ENCODE data around the gene IFFO2.
"Not testable (repeated sequence)": the region's sequence is repeated elsewhere in the genome, so short reads cannot be mapped to it uniquely, and the experiment has no call there.

IFFO2 gene

DNA sequence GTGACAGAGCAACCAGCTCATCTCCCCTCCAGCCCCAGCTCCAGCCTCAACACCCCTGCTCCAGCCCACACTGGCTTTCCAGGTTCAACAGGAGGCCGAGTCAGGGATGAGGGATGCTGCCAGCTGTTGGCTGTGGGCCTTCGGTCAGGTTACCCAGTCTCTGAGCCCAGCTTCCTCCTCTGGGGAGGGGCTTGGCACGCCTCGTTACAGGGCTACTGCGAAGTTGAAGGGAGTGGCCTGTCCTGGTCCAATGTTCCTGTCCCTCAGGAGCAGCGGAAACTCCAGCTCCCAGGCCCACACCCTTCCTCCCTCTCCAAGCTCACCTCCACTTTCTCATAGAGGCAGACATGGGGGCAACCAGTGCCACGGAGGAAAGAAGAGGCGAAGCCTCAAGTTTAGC is 81.9 kb downstream of the IFFO2 start:
- no peak for DNase-seq (ENCODE audit: low read depth)

DNA sequence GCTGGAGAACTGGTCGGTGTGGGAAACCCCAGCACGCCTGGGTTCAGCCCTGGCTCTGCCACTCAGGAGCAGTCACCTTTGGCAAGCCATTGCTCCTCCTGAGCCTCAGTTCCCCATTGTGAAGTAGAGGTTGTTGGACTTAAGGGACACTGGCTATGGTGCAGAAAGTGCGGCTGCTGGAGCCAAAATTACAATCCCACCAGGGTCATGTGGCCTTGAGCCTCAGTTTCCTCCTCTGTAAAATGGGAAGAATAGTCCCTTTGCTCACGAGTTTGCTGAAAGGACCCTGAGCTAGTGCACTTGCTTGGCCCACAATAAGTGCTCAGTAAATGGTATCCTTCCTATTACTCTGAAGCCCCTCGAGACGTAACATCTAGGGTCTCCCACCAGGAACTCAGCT is 82.4 kb downstream of the IFFO2 start:
- DNase-seq (ENCODE audit: low read depth): no peak

DNA sequence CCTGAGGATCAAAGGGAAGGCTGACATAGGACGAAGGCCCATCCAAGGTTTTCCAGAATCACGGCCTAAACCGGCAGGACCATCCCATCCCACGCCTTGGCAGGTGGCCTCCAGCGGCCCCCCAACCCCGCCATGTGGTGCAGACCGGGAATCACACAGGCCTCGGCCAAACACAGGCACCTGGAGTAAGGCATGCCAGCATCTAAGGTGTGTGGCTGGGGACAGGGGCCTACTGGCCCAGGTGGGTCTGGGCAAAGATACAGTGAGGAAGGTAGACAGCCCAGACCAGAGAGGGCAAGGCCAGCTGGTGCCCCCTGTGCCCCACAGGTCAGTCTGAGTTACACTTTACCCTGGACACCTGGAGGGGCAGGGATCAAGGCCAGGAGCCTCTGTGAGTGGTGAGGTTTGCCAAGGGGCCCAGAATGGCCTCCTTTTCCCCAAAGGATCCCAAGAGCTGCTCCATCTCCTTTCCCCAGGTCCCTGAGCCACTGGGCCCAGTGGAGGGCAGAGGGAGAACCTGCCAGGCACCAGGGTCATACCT is 84.3 kb downstream of the IFFO2 start:
- DNase-seq (ENCODE audit: low read depth): no peak

DNA sequence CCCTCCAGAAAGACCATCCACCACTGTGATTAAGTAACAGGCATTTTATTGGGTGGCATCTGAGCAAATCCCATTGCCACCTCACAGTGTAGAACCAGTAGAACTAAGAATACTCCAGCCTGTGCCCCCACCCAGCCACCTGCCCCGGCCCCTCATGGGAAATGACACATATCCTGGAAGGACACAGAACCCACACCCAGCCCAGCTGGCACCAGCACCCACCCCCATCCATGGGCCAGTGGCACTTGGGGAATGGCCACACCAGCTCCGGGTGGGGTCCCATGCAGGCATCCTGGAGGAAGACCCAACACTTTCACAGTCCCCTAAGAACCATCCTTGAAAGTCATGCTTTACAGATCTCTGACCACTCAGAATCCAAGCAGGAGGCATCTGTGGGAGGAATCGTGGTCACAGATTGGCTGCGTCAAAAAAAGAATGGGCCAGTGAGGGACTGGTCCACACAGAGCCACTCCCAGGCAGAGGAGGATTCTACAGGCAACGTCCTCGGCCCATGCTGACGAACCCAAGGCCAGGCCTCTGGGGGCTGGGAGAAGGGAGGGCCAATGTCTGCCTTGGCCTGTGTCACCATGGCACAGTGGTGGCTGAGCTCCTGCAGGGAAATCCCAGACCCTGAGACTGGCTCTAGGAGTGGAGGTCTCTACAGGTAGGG is 84.9 kb downstream of the IFFO2 start:
- DNase-seq (ENCODE audit: low read depth): no peak

DNA sequence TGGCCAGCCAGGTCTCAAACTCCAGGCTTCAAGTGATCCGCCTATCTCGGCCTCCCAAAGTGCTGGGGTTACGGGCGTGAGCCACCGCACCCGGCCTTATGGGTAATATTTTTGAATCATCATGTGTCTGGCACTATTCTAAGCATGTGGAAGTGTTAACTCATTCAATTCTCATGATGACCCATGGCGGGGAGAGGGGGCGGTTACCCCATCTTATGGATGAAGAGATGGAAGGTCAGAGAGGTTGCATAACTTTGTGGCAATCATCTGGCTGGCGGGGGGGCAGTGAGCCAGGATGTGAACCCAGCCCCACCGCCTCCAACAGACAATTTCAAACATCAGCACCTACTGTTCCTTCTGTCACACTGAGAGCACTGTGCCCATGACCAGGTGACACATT is 85.5 kb downstream of the IFFO2 start:
- DNase-seq (ENCODE audit: low read depth): no peak

DNA sequence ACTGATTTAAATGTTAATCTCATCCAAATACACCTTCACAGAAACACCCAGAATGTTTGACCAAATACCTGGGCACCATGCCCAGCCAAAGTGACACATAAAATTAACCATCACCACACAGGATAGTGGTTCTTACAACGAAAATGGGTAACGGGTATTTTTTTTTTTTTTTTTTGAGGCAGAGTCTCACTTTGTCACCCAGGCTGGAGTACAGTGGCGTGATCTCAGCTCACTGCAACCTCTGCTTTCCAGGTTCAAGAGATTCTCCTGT is 85.9 kb downstream of the IFFO2 start:
- DNase-seq (ENCODE audit: low read depth): not testable (repeated sequence)

DNA sequence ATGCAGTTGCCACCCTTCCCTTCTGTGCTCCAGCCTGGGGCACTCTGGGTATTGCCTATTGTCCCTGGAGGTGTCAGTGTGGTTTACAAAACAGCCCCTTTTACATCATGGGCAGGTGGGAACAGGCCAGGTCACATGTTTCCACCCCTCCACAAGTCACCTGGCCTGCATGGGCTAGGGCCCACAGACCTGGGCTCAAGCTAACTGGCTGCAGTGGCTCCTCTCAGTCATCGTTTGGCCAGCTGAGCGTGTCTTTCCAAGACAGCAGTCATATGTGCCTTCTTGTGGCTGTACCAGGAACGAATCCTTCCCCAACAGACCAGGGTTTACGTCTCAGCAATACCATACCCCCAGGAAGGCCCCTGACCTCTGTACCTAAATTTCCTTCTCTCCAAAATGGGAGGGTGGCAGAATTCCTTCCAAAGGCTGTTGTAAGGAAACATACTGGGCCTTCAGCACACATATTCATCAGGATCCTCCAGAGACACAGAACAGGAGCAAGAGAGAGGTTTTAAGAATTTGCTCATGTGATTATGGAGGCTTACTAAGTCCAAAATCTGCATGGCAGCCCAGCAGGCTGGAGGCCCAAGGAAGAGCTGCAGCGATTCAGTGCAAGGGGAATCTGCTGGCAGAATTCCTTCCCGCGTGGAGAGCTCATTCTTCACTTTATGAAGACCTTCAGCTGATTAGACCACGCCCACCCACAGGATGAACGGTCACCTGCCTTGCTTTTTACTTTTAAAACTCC is 86.5 kb downstream of the IFFO2 start:
- no peak for DNase-seq (ENCODE audit: low read depth)

DNA sequence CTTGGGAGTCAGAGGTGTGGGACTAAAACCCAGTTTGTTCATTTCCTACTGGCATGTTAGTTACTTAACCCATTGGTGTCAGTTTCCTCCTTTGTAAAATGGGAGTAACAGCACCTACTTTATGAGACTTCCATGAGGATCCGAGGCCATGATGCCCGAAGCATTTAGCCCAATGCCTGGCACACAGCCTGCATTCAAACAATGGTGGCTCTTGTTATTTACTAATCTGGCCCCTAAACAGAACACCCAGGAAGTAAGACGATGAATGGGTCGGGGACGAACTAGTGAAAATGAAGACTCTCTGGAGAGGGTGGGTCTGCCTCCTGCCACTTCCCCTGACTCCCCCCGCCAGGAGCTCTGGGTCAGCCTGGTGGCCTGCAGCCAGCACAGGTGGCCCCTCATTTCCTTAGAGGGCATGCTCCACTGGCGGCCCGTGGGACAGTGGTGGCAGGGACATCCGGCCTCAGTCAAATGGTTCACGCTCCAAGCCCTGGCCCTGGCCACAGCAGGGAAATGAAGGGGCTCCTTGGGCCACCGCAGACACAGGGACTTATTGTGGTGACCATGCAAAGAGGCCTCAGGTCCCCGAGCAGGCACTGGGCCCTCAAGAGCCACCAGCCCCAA is 87.6 kb downstream of the IFFO2 start:
- DNase-seq (ENCODE audit: low read depth): no peak

DNA sequence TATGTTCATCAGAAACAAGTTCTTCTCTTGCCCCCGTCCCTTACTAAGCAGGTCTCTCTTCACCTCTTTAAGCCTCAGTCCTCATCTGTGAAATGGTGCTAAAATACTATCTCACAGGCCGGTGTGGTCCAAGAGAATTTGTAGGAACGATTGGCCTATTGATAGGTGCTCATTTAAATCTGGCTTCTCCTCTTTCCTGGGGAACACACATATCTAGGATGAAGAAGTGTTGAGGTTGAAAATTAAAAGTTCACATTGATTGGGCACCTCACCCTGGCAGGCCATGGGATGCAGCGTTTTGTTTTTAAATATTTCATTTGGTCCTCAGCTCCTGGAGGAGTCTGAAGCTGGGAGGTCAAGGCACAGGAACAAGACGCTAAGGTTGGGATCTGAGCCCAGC is 88.1 kb downstream of the IFFO2 start:
- no peak for DNase-seq (ENCODE audit: low read depth)

DNA sequence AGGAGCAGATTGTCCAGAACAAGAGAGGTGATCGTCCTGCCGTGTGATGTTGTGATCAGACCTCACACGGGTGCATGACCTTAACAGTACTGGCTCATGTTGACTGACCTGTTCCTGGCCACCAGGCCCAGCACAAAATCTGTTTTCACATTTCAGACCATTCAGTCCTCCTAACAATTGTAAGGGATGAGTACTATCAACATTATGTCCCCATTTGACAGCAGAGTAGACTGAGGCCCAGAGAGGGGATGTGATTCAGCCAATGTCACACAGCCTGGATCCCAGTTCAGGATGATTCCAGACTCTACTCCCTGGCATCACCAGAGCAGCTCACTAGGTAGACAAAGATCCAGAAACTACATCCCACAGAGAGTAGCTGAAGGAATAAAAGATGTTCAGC is 89.6 kb downstream of the IFFO2 start:
- no peak for DNase-seq (ENCODE audit: low read depth)

DNA sequence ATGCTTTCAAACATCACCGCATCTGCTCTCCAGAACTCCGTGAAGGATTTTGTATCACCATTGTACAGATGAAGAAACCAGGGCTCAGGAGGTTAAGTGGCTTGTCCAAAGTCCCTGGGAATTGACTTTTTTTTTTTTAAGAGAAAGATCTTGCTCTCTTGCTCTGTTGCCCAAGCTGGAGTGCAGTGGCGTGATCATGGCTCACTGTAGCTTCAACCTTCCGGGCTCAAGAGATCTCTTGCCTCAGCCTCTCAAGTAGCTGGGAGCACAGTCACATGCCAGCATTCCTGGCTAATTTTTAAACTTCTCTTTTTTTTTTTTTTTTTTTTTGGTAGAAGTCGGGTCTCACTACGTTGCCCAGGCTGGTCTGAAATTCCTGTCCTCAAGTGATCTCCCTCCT is 90.2 kb downstream of the IFFO2 start:
- no peak for DNase-seq (ENCODE audit: low read depth)

DNA sequence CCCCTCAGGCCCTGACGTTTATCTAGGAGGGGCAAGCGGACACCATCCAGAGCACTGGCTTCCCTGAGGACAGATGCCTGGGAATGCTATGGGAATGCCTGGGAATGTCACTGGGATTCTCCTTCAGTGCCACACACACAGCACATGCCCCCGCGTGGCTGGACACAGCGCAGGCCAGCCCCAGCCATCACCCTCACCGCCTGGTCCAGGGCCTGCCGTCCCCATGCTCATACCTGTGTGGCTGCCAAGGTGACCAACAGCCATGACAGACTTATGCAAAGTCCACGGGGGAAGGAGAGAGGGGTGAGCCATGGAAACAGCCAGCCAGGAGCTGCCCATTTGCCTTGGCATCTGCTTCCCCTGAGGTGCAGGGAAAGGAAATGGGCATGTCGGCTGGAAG is 91.3 kb downstream of the IFFO2 start:
- no peak for DNase-seq (ENCODE audit: low read depth)

DNA sequence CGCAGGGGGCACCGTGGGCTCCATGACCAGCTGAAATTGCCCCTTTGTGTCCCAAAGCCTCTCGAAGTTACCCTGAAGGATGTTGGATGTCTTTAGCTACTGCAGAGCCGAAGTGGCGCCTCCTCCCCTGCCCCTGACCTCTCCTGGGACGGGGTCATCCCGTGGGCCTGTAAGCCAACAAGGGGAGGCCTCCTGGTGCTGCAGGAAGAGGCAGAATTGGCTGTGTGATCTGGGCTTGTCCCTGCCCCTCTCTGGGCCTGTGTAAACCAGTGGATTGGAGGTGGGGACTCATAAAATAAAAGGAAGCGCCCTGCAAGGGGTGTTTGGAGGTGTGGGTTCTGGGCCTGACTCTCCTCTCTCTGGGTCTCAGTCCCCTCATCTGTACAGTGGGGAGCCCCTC is 94.9 kb downstream of the IFFO2 start:
- DNase-seq (ENCODE audit: low read depth): no peak

DNA sequence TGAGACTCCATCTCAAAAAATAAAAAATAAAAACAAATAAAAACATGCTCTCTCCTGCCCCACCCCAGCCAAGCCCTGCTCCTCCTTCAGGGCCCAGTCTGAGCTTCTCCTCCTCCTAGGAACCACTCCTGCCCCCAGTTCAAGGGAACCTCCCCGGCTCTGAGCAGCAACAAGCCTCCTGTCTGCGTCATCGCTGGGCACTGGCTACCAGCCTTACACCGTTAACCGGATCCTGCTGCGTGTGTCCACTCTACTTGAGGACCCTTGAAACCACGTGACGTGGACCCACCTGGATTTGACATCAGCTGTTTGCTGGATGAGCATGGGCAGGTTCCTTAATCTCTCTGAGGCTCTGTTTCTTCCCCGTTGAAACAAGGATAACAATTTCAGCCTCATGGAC is 95.4 kb downstream of the IFFO2 start:
- no peak for DNase-seq (ENCODE audit: low read depth)

DNA sequence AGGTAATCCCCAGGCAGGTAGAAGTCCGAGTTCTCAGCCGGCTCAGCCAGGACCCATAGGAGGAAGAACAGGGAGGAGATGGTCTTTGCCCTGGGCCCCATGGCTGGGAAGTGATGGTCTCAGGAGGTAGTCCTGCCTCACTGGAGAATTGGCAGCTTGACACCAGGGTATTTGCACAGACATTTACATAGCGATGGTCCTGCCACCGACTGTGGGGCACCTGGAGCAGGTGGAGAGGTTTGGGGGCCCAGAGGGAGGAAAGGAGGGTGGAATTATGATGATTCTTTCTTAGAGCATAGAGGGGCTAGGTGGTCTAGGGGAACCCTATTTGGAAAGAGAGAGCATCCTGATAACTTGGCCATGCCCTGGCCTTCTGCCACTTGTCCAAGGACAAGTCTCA is 96.9 kb downstream of the IFFO2 start, which contains the start of gene TAS1R2:
TSS of gene TAS1R2 (minus strand) at position 101 of the 400 bp plus-strand sequence. CDS start at position 101, 0 bp downstream.
- no peak for DNase-seq (ENCODE audit: low read depth)

DNA sequence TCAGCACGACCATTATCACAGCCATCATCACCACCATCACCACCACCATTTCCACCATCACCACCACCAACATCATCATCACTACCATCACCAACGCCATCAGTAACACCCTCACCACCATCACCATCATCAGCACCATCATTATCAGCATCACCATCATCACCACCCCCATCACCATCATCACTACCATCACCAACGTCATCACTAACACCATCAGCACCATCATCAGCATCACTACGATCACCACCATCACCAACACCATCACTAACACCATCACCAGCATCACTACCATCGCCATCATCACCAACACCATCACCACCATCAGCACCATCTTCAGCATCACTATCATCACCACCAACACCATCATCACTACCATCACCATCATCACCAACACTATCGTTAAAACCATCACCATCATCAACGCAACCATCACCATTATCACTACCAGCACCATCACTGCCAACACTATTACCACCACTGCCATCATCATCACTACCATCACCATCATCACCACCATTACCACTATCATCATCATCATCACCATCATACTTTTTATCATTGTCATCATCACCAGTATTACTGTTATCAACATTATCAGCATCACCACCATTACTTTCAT is 98.3 kb downstream of the IFFO2 start:
- DNase-seq (ENCODE audit: low read depth): no peak

DNA sequence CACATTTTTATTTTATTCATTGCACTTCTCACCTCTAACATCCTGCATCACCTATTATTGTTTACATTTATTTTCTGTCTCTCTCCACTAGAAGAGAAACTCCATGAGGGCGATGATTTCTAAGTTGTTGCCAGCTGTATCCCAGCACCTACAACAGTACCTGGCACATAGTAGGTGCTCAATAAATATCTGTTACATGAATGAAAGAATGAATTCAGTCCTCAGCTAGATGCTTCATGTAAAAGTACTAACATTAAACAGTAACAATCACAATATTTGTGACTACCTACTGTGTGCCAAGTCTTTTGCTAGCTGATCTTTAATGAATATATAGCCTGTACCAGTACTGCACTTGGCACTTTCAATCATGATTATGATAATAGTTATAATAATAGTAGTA is 100.0 kb downstream of the IFFO2 start:
- no peak for DNase-seq (ENCODE audit: low read depth)

DNA sequence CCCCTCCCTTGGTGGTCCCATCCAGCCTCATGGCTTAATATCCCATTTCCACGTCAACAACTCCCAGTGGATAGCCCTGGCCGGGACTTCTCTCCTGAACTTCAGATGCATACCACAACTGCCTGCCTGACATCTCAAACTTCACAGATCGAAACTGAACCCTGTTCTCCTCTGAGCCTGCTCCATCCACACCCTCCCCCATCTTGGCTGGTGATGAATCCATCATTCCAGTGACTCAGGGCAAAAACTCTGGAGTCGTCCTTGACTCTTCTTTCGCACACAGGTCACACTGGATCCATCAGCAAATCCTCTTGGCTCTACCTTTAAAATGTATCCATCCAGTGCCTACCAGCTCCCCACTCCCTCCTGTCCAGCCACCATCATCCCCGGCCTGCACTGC is 100.9 kb downstream of the IFFO2 start:
- no peak for DNase-seq (ENCODE audit: low read depth)

DNA sequence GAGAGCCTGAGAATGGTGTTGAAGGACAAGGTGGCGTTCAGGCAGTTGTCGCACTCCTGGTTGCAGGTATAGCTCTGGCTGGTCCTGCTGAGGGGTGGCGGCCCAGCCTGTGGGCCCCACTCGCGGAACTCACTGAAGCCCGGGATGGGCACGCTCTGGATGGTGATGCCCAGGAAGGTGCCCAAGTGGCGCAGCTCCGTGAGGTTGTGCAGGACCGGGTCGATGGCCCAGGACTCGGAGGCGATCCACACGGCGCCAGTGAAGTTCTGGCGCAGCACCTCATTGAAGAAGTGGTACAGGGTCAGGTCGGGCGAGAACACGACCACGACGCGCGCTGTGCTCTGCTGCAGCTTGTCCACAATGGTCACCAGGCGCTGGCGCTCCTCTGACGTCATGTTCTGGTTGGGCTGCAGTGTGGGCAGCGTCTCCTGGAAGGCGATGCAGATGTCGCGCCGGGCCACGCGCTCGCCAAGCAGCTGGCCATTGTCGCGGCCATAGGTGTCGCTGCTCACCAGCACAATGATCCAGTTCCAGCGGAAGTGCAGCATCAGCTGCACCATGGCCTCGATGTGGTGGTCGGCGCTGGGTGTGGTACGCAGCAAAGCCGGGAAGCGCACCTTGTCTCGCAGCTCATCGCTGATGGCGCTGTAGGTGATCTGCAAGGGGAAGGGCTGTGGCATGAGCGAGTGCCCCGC is 102.0 kb downstream of the IFFO2 start:
- DNase-seq (ENCODE audit: low read depth): no peak

Data from T follicular helper cell (primary cell).